ENCODE results near the gene A1BG. TPM values are rescaled to one million over a fixed set of nuclear protein-coding genes. Genes with fewer than 3 reads are reported as not detected.

The A1BG gene
- total RNA-seq, 1 donor from 2014 or later, result 53.8 TPM

GRCh38 chr19:58300620-58301019 lies 52.7 kb downstream of the A1BG start:
- no peak for DNase-seq (ENCODE audit: low spot score)
- Mint-ChIP-seq H3K4me3 (ENCODE audit: unreplicated experiment) (no peak overlapping the region), H3K36me3 (ENCODE audit: low read depth) (peaks cover 28% of the 10 kb centered on the region), H3K27ac (ENCODE audit: unreplicated experiment) (no peak overlapping the region), H3K27me3 (ENCODE audit: low read depth) (no peaks in the 10 kb centered on the region), H3K9me3 (ENCODE audit: low read depth) (no peaks in the 10 kb centered on the region), H3K4me1 (ENCODE audit: low read depth) (peaks cover 17% of the 10 kb centered on the region)
- no peak for TF ChIP-seq CTCF (IDR thresholded peaks at IDR 0.05)

DNA sequence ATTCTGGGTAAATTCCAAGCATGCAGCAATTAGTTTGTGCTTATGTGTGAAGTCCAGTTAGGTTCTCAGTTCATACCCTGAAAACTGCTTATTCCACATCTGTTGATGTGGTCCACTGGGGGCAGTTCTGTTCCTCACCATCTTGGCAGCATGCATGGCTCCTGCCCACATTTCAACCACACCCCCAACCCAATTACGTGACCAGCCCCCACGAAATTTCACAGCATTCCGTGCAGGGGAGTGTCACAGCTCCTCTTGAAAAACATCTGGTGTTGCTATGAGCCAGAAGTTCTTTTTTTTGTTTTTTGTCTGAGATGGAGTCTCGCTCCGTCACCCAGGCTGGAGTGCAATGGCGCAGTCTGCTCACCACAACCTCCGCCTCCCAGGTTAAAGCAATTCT lies 57.2 kb downstream of the A1BG start:
- Mint-ChIP-seq H3K4me1 (ENCODE audit: low read depth) (peaks cover 4% of the 10 kb centered on the region), H3K36me3 (ENCODE audit: low read depth) (peaks cover 62% of the 10 kb centered on the region), H3K4me3 (ENCODE audit: unreplicated experiment) (no peak overlapping the region), H3K27me3 (ENCODE audit: low read depth) (no peaks in the 10 kb centered on the region), H3K9me3 (ENCODE audit: low read depth) (peaks cover 33% of the 10 kb centered on the region), H3K27ac (ENCODE audit: unreplicated experiment) (no peak overlapping the region)
- no peak for DNase-seq (ENCODE audit: low spot score)
- no peak for TF ChIP-seq CTCF (IDR thresholded peaks at IDR 0.05)

Small RNA genes within 50 kb of the gene (microRNA-seq; reads per million reads assigned to microRNA genes)
- gene MIR4754 (ENCODE audit: borderline number of aligned reads) (not detected), gene MIR6806 (ENCODE audit: borderline number of aligned reads) (not detected)

Other genes with a start within 250 kb of the A1BG start
- 8.1 to 11.5 TPM (median 9.2 TPM) in 3 replicates for gene ZNF329, start 202.7 kb downstream of the A1BG start, total RNA-seq
- gene ZNF274, start 170.4 kb downstream of the A1BG start, total RNA-seq, result 12.7 to 14.1 TPM (median 13.2 TPM) in 3 replicates
- 16.2 to 24.7 TPM (median 17.4 TPM) in 3 replicates for gene ZNF544, start 124.6 kb downstream of the A1BG start, total RNA-seq
- gene ZNF8, start 74.5 kb downstream of the A1BG start, total RNA-seq, result 7.9 to 9.2 TPM (median 8.1 TPM) in 3 replicates
- gene ERVK3-1, start 48.1 kb downstream of the A1BG start, total RNA-seq, result 25.3 to 29.4 TPM (median 26.0 TPM) in 3 replicates
- gene ZSCAN22, start 26.5 kb downstream of the A1BG start, total RNA-seq, result 2.8 to 3.2 TPM (median 3.0 TPM) in 3 replicates
- 0.65 to 0.69 TPM (median 0.68 TPM) in 3 replicates for gene ZNF497, start 9.3 kb upstream of the A1BG start, total RNA-seq
- 2.0 to 3.5 TPM (median 2.5 TPM) in 3 replicates for gene ZNF837, start 27.5 kb upstream of the A1BG start, total RNA-seq
- gene RPS5, start 33.8 kb upstream of the A1BG start, total RNA-seq, result 624 to 792 TPM (median 634 TPM) in 3 replicates
- gene RNF225, start 42.2 kb upstream of the A1BG start, total RNA-seq, result not detected in 3 replicates
- gene ZNF584, start 55.2 kb upstream of the A1BG start, total RNA-seq, result 10.2 to 11.1 TPM (median 10.7 TPM) in 3 replicates
- gene ZNF132, start 86.7 kb upstream of the A1BG start, total RNA-seq, result 1.5 to 1.8 TPM (median 1.6 TPM) in 3 replicates
- 6.3 to 9.8 TPM (median 7.5 TPM) in 3 replicates for gene ZNF324B, start 98.1 kb upstream of the A1BG start, total RNA-seq
- 10.8 to 12.6 TPM (median 11.3 TPM) in 3 replicates for gene ZNF324, start 113.6 kb upstream of the A1BG start, total RNA-seq
- 9.3 to 12.2 TPM (median 9.5 TPM) in 3 replicates for gene ZNF446, start 122.9 kb upstream of the A1BG start, total RNA-seq
- 4.7 to 9.5 TPM (median 9.3 TPM) in 3 replicates for gene SLC27A5, start 158.5 kb upstream of the A1BG start, total RNA-seq
- 15.6 to 17.2 TPM (median 15.9 TPM) in 3 replicates for gene ZBTB45, start 166.3 kb upstream of the A1BG start, total RNA-seq
- 215 to 286 TPM (median 228 TPM) in 3 replicates for gene TRIM28, start 190.6 kb upstream of the A1BG start, total RNA-seq
- gene CHMP2A, start 201.6 kb upstream of the A1BG start, total RNA-seq, result 85.1 to 99.4 TPM (median 85.9 TPM) in 3 replicates
- 70.3 to 80.7 TPM (median 76.3 TPM) in 3 replicates for gene UBE2M, start 205.1 kb upstream of the A1BG start, total RNA-seq
- gene MZF1, start 219.8 kb upstream of the A1BG start, total RNA-seq, result 15.2 to 22.3 TPM (median 15.8 TPM) in 3 replicates

All from chondrocyte (in vitro differentiated cells).